Stimulated activated CD4-positive, alpha-beta T cell treated with anti-CD3 and anti-CD28 coated beads, Interleukin-4, amount 100 ng/mL, for 48 hours (primary cell): ENCODE data around the gene ALPK1.
"Not testable (repeated sequence)": the region's sequence is repeated elsewhere in the genome, so short reads cannot be mapped to it uniquely, and the experiment has no call there.

Source experiments
- DNase-seq, 2 donors: peaks; one replicate each; pipeline ENCODE4 v3.0.0-alpha.2; 2020; ENCODE audit warnings: low read depth in 2 of 2

The ALPK1 gene

DNA sequence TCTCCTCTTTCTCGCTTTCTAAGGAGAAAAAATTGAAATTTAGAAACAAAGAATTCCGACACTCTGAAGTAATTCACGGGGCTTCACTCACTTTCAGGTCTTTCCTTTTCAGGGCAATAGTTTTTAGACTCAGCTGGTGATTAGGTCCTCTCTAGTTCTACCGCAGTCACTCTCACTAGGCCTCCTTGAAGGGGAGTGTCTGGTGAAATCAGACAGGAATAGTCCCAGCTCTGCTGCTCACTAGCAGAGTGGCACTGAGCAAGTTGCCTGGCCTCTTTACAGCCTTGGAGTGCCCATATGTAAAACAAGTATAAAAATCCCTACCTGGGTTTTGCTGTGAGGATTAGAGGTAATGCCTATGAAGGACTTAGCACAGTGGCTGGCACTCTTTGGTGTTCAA is 154.7 kb downstream of the ALPK1 start:
- no peak for DNase-seq

DNA sequence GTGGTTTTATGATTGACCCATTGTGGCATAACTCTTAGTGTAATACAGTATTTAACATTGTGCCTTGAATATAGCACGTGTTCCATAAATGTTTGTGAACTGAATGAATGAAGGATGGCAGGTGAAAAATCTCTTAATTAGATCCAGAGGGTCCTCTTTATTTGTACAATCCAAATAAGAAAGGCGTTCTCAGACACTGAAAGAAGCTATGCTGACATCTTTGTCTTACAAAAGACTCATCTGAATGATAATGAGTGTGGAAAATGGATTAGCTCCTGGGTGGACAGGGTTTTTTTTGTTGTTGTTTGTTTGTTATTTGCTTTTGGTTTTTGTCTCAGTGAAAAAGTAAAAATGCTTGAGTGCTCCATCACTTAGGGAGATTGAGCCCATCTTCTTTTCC is 156.2 kb downstream of the ALPK1 start:
- no peak for DNase-seq

DNA sequence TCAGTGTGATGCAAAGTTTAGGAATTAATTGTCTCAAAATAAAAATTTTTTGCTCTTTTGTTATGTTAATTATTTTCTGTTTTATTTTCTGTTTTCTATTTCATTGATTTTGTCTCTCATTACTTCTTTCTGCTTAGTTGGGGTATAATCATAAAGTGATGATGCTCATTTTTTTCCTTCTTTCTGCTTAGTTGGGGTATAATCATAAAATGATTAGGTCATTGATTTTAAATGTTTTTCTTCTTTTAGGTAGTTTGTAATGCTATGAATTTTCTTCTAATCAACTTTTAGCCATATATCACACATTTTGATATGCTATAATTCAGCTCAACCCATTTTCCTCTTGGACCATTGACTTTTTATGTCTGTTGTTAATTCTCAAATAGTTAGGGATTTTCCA is 175.1 kb downstream of the ALPK1 start:
- DNase-seq: no peak

DNA sequence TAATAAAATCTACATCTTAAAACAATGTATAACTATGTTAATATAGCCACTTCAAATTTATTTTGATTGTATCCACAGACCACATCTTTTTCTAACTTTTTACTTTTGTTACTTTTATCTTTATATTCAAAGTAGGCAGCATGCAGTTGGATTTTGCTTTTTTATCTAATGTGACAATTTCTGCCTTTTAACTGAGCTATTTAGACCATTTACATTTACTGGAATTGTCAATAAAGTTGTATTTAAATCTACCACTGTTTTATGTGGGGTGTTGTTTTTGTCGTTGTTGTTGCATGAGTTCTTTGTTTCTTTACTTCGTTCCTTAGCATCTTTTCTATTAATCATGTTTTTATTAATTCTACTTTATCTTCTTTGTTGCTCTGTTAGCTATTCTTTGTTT is 176.8 kb downstream of the ALPK1 start:
- no peak for DNase-seq

DNA sequence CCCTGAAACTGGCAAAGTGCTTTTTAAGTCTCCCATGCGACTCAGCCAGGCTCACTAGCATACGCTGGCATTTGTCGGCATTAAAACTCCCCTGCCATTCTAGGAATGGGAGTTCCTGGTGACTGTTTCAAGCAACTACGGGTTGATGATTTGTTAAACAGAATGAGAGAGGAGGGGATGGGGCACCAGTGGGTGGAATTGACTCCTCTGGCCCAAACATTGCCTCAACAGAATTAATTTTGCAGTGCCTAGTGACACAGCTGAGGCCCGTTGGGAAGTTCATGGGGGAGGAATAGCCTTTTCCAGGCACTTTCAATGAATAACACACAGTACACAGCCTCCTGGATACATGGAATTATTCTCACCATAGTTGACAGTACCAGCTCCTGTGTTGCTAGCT is 188.8 kb downstream of the ALPK1 start:
- DNase-seq: no peak

DNA sequence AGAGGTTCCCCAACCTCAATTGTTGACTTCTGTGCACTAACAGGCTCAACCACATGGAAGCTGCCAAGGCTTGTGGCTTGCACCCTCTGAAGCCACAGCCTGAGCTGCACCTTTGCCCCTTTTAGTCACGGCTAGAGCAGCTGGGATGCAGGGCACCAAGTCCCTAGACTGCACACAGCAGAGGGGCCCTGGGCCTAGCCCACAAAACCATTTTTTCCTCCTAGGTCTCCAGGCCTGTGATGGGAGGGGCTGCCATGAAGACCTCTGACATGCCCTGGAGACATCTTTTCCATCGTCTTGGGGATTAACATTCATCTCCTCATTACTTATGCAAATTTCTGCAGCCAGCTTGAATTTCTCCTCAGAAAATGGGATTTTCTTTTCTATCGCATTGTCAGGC is 193.6 kb downstream of the ALPK1 start:
- DNase-seq: not testable (repeated sequence)
